HG03097 (cell line): ENCODE data around the gene SUSD3.
A peak's percentile ranks its signal among the peaks of the same experiment; 100 is the strongest.

Source experiments
- ATAC-seq: cut with Tn5 transposase; IDR thresholded peaks from one replicate; pipeline ENCODE4 v1.9.1; 2021; ENCODE audit not compliant: unreplicated experiment, low FRiP score

SUSD3 gene

DNA sequence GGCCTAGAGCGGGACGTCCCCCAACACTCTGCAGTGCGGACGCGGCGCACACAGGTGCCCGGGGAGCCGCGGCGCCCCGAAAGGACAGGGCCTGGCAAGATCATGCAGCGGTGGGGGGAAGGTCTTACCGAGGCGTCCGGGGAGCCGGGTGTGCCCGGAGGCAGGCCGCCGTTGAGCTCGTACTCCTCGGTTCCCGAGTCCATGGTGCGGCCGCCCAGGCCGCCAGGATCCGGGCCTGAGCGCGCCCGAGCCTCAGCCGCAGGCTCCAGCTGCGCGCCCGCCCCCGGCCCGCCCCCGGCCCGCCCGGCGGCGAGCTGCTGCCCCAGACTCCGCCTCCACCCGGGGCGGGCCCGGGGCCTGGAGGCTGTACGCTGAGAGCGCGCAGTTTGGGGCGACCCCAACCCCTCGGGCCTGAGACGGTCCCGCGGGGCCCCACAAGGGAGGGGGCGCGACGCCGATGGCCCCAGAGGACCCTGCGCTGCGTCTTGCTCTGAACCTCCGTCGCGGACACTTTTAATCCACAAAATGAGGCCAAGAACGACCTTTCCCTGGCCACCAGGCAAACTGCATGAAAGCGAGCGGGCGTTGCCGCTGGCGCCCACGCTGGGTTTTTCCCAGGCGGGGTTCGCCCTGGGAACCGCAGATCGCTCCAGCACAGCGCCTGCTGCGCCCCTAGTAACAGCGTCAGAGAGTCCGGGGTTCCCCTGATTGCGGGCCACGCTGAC, 75.7 kb downstream of the SUSD3 start, which contains the start of gene NINJ1:
NINJ1 (minus strand) TSS at position 237 of the 725 bp plus-strand sequence; CDS start at position 203, 34 bp downstream.
- peak; percentile 34 for ATAC-seq
